HepG2 (cell line): ENCODE results near the gene GALNT1. TPM values are rescaled to one million over a fixed set of nuclear protein-coding genes. Genes with fewer than 3 reads are reported as not detected.

Experiments used
- AGO2 ChIP-seq: fragments of 200-400 bp; formaldehyde crosslinking; optimal IDR thresholded peaks from 2 replicates; pipeline ENCODE3; 2017; ENCODE audit warnings: mild to moderate bottlenecking, low read depth, low read length, moderate library complexity
- ATF1 ChIP-seq: IDR thresholded peaks from 2 replicates; pipeline ENCODE4 v1.6.1; 2016; ENCODE audit warnings: mild to moderate bottlenecking, control low read depth
- CBX2 ChIP-seq, 2 experiments: fragments of 200-600 bp in 1 of 2; sonication (generic); formaldehyde crosslinking in 1 of 2; IDR thresholded peaks; 2 replicates each; pipeline versions ENCODE4 v1.7.0 to v1.8.1; 2018 to 2022; ENCODE audit warnings: low read depth in 2 of 2, low read length in 1 of 2, mild to moderate bottlenecking in 1 of 2, missing genetic modification reagents in 1 of 2
- CENPT ChIP-seq: sonication (generic); formaldehyde crosslinking; IDR thresholded peaks from 2 replicates; pipeline ENCODE4 v1.8.0; 2022; ENCODE audit warnings: low read depth, mild to moderate bottlenecking, moderate library complexity, missing genetic modification reagents
- HCFC1 ChIP-seq: fragments of 150-350 bp; IDR thresholded peaks from 2 replicates; pipeline ENCODE4 v1.6.1; 2014; ENCODE audit warnings: low read depth, low read length
- HIC2 ChIP-seq: sonication (generic); formaldehyde crosslinking; IDR thresholded peaks from 2 replicates; pipeline ENCODE4 v1.9.0; 2022; ENCODE audit warnings: low read depth, missing genetic modification reagents
- MED8 ChIP-seq: sonication (generic); formaldehyde crosslinking; IDR thresholded peaks from 2 replicates; pipeline ENCODE4 v1.8.1; 2023; ENCODE audit warnings: mild to moderate bottlenecking, missing genetic modification reagents; ENCODE audit not compliant: insufficient replicate concordance
- SKI ChIP-seq: fragments of 450-650 bp; IDR thresholded peaks from one replicate; pipeline ENCODE4 v1.6.1; 2018; ENCODE audit warnings: mild to moderate bottlenecking; ENCODE audit not compliant: partially characterized antibody
- SMC3 ChIP-seq: IDR thresholded peaks from 2 replicates; pipeline ENCODE4 v1.6.1; 2011; ENCODE audit warnings: low read length, improper control_type of control experiment
- SNAI1 ChIP-seq: sonication (generic); formaldehyde crosslinking; IDR thresholded peaks from 2 replicates; pipeline ENCODE4 v1.5.0; 2020; ENCODE audit warnings: mild to moderate bottlenecking, missing genetic modification reagents, borderline replicate concordance
- ZGPAT ChIP-seq: IDR thresholded peaks from 2 replicates; pipeline ENCODE4 v1.6.1; 2016; ENCODE audit warnings: mild to moderate bottlenecking
- ZNF597 ChIP-seq: sonication (generic); formaldehyde crosslinking; IDR thresholded peaks from 2 replicates; pipeline ENCODE4 v1.5.0; 2020; ENCODE audit warnings: missing genetic modification reagents
- ZNF703 ChIP-seq: sonication (generic); formaldehyde crosslinking; IDR thresholded peaks from 2 replicates; pipeline ENCODE4 v1.5.1; 2020; ENCODE audit warnings: missing genetic modification reagents, mild to moderate bottlenecking, moderate library complexity, borderline replicate concordance
- ZNF724P ChIP-seq: sonication (generic); formaldehyde crosslinking; IDR thresholded peaks from 2 replicates; pipeline ENCODE4 v1.8.0; 2022; ENCODE audit warnings: missing genetic modification reagents, borderline replicate concordance
- polyA plus RNA-seq, 8 experiments: library from polyadenylated mRNA; depleted of rRNA in 3 of 8; stranded (reverse) in 7 of 8; unstranded in 1 of 8; fragments of >200 nt; fragmentation: Illumina TruSeq in 4 of 8; extraction: Trizol in 4 of 8; gene quantifications; 2 replicates each; pipeline versions ENCODE4 v1.2.1 to v1.2.3, GENCODE V29; 2011 to 2016; ENCODE audit warnings: low read depth in 4 of 8, missing spikeins in 1 of 8, mixed read lengths in 1 of 8; ENCODE audit not compliant: insufficient read depth in 1 of 8
- total RNA-seq, 5 experiments: library from RNA; depleted of rRNA; stranded (reverse); fragments of >200 nt; fragmentation: Illumina TruSeq; extraction: Trizol; gene quantifications; 2 replicates each; pipeline ENCODE4 v1.2.3, GENCODE V29; 2016; ENCODE audit warnings: low read depth in 1 of 5
- TF ChIP-seq, protein P1 (sequence below): sonication (generic); formaldehyde crosslinking; conservative IDR thresholded peaks from 2 replicates; pipeline ENCODE4 v1.4.0; 2020; ENCODE audit warnings: missing genetic modification reagents

Gene GALNT1
- total and polyA plus RNA-seq, 2 of the 13 experiments (the other 11 are each of a cell fraction or from before 2014, with no cell fraction given) = 41.1 to 100 TPM

GRCh38 chr18:35592298-35592697, 10.8 kb downstream of the GALNT1 start (continued):
- no peak for TF ChIP-seq HIC2 (CRISPR knock-in tag)
- no peak for TF ChIP-seq ZGPAT
- TF ChIP-seq, protein P1, sequence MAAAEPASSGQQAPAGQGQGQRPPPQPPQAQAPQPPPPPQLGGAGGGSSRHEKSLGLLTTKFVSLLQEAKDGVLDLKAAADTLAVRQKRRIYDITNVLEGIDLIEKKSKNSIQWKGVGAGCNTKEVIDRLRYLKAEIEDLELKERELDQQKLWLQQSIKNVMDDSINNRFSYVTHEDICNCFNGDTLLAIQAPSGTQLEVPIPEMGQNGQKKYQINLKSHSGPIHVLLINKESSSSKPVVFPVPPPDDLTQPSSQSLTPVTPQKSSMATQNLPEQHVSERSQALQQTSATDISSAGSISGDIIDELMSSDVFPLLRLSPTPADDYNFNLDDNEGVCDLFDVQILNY (CRISPR knock-in tag) = no peak
- TF ChIP-seq MED8 (CRISPR knock-in tag) = no peak
- no peak for TF ChIP-seq ATF1 (CRISPR knock-in tag)
- TF ChIP-seq SNAI1 (CRISPR knock-in tag) = no peak
- TF ChIP-seq CBX2 (IDR thresholded peaks at IDR 0.05; ENCODE audit: low read depth, low read length) = no peak
- no peak for TF ChIP-seq CBX2 (CRISPR knock-in tag; IDR thresholded peaks at IDR 0.05; ENCODE audit: low read depth)
- TF ChIP-seq ZNF597 (CRISPR knock-in tag) = no peak
- no peak for TF ChIP-seq SKI
- TF ChIP-seq CENPT (CRISPR knock-in tag) = no peak
- no peak for TF ChIP-seq AGO2
- no peak for TF ChIP-seq ZNF703 (CRISPR knock-in tag)
- no peak for TF ChIP-seq HCFC1
- TF ChIP-seq SMC3 = no peak
- no peak for TF ChIP-seq ZNF724P (CRISPR knock-in tag)
